ENCODE data around the gene GRIK4. TPM values are rescaled to one million over a fixed set of nuclear protein-coding genes. Genes with fewer than 3 reads are reported as not detected.

GRIK4 gene
- total and polyA plus RNA-seq, 8 donors: 0.76 to 10.1 (median 7.7) TPM

- Histone ChIP-seq H3K4me1 (no peaks in the 10 kb centered on the region), H3K27me3 (peaks cover 0 to 13% of the 10 kb centered on the region in 2 donors), H3K4me3 (no peak overlapping the region), H3K9me3 (no peaks in the 10 kb centered on the region), H3K36me3 (no peaks in the 10 kb centered on the region), H3K27ac (no peak overlapping the region)
- DNase-seq (peak in 2 of 4 donors; percentile 4 to 19), ATAC-seq (no peak)
- intact Hi-C loops (cut with DNase I): no loop called here
- no peak for TF ChIP-seq CTCF (IDR thresholded peaks at IDR 0.05)
Observed at GRCh38 chr11:120746836-120747609, 235.5 kb downstream of the GRIK4 start.

GRCh38 chr11:120747850-120748814 lies 236.6 kb downstream of the GRIK4 start:
- Histone ChIP-seq H3K27me3 (peaks cover 0 to 13% of the 10 kb centered on the region in 2 donors), H3K4me1 (no peaks in the 10 kb centered on the region), H3K9me3 (no peaks in the 10 kb centered on the region), H3K36me3 (no peaks in the 10 kb centered on the region), H3K4me3 (no peak overlapping the region), H3K27ac (no peak overlapping the region)
- intact Hi-C loops (cut with DNase I): no loop called here
- DNase-seq: peak in 1 of 4 donors; percentile 9
- ATAC-seq: no peak
- no peak for TF ChIP-seq CTCF (IDR thresholded peaks at IDR 0.05)

- no peak overlapping the region for H3K4me3 ChIP-seq
- H3K4me1 ChIP-seq: no peaks in the 10 kb centered on the region
- intact Hi-C loops (cut with DNase I): no loop called here
- TF ChIP-seq CTCF (IDR thresholded peaks at IDR 0.05): no peak
- H3K36me3 ChIP-seq: no peaks in the 10 kb centered on the region
- ATAC-seq (no peak), DNase-seq (no peak)
- no peak overlapping the region for H3K27ac ChIP-seq
- H3K27me3 ChIP-seq: peaks cover 0 to 13% of the 10 kb centered on the region in 2 donors
- no peaks in the 10 kb centered on the region for H3K9me3 ChIP-seq
Observed at GRCh38 chr11:120749395-120749794, 237.8 kb downstream of the GRIK4 start.

- no peak for DNase-seq
- Histone ChIP-seq H3K36me3 (no peaks in the 10 kb centered on the region), H3K4me1 (no peaks in the 10 kb centered on the region), H3K27ac (no peak overlapping the region), H3K9me3 (no peaks in the 10 kb centered on the region), H3K4me3 (no peak overlapping the region), H3K27me3 (peaks cover 0 to 13% of the 10 kb centered on the region in 2 donors)
- TF ChIP-seq CTCF (IDR thresholded peaks at IDR 0.05): no peak
- no peak for ATAC-seq
- intact Hi-C loops (cut with DNase I): no loop called here
Observed at GRCh38 chr11:120750647-120751549, 239.3 kb downstream of the GRIK4 start.
